Activated CD8-positive, alpha-beta memory T cell treated with anti-CD3 and anti-CD28 coated beads, Interleukin-2, amount 50 U/mL, for 1 hour (primary cell): ENCODE results near the gene SAMD11.

Experiments used
- DNase-seq: peaks from one replicate; pipeline ENCODE4 v3.0.0-alpha.2; 2020; ENCODE audit errors: extremely low read depth

Gene SAMD11

GRCh38 chr1:932776-933602 lies 9.3 kb downstream of the SAMD11 start:
- DNase-seq, result no peak

GRCh38 chr1:933603-933940 lies 9.8 kb downstream of the SAMD11 start:
- no peak for DNase-seq

GRCh38 chr1:934991-935750 lies 11.4 kb downstream of the SAMD11 start:
- DNase-seq, result no peak

- DNase-seq, result no peak
Measured at GRCh38 chr1:935751-936231, 12.1 kb downstream of the SAMD11 start.

GRCh38 chr1:936348-937264 lies 12.9 kb downstream of the SAMD11 start:
- DNase-seq, result no peak

- DNase-seq, result no peak
Measured at GRCh38 chr1:937521-937920, 13.8 kb downstream of the SAMD11 start.

- no peak for DNase-seq
Measured at GRCh38 chr1:938088-938683, 14.5 kb downstream of the SAMD11 start.

- DNase-seq, result no peak
Measured at GRCh38 chr1:938711-939489, 15.2 kb downstream of the SAMD11 start.

GRCh38 chr1:939511-940106 lies 15.9 kb downstream of the SAMD11 start:
- DNase-seq, result no peak

- no peak for DNase-seq
Measured at GRCh38 chr1:940107-941014, 16.6 kb downstream of the SAMD11 start.

GRCh38 chr1:941015-941587 lies 17.4 kb downstream of the SAMD11 start:
- no peak for DNase-seq

- no peak for DNase-seq
Measured at GRCh38 chr1:941588-942383, 18.1 kb downstream of the SAMD11 start.

GRCh38 chr1:942411-942821 lies 18.7 kb downstream of the SAMD11 start:
- no peak for DNase-seq

GRCh38 chr1:942864-943533 lies 19.3 kb downstream of the SAMD11 start:
- DNase-seq, result no peak

GRCh38 chr1:943545-944340 lies 20.0 kb downstream of the SAMD11 start:
- no peak for DNase-seq
